ENCODE measurements around the gene CA5A. TPM values are rescaled to one million over a fixed set of nuclear protein-coding genes. Genes with fewer than 3 reads are reported as not detected.

CA5A gene
- total and polyA plus RNA-seq, 9 of the 15 experiments (the other 6 are each of a cell fraction or from before 2014, with no cell fraction given), result not detected

DNA sequence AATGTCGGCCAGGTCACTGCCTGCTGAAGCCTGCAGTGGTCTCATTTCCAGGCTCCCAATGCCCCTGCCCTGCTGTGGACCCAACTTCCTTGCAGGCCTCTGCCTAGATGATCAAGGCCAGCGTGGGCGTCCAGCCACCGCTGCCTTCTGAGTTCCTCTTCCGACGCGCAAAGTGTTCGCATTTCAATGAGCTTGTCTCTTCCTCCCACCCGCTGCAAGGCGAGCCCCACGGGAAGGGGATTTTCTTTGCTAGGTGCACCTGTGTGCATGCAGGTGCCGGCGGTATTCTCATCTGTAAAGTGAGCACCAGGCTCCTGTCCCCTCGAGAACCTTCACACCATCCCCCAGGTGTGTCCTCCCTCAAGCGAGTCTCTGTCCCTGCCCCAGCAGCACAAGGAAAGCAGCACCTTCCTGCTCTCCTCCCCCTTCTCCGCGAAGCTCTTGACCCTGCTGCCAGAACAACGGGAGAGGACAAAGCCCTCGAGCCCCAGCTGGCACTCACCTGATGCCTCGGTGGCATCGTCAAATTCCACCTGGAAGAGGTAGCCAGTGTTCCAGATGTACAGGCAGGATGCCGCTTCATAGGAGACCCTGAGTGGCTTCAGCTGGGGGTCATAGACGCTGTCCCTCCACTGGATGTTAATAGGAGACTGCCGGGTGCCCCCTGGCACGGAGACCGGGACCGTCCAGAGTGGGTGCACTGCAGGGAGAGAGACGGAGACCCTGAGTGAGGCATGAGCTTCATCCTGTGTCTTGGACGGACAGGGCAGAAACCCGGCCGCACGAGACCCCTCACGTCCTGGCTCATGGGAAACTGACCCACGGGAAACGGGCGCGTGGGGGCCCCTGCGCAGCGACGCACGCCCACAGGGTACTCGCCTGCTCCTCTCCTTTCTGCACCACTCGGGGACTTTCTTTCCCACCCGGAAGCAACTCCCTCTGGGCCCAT lies 9.8 kb downstream of the CA5A start:
- FAIRE-seq, result no peak
- H2AFZ ChIP-seq (ENCODE audit: low read depth, low read length), result no peak overlapping the region
- no peak overlapping the region for H3K27ac ChIP-seq (ENCODE audit: extremely low read depth, low read depth, low read length)
- H3K9ac ChIP-seq (ENCODE audit: insufficient read depth in 1 of 2, low read depth in 2 of 2, low read length in 2 of 2), result no peak overlapping the region
- ChIA-PET CTCF (ENCODE audit: low intra/inter-chr PET ratio) (no interaction called here), POLR2A (no interaction called here)
- DNase-seq (ENCODE audit: extremely low read depth in 1 of 4, low spot score in 3 of 4), result no peak
- ATAC-seq, result no peak
- peaks cover 2% of the 10 kb centered on the region; the same call in 1 of the 2 replicates for H4K20me1 ChIP-seq (replicated peaks; ENCODE audit: control insufficient read depth, insufficient read depth, low read length)
- peaks cover 33 to 70% of the 10 kb centered on the region in 2 experiments for H3K27me3 ChIP-seq (ENCODE audit: control insufficient read depth in 2 of 2, insufficient read depth in 2 of 2, low read length in 2 of 2)
- WGBS (ENCODE audit: insufficient coverage, low coverage, missing lambda C conversion rate), result 6% methylated on average over 41 of the region's 44 CpGs
- H3K4me2 ChIP-seq (ENCODE audit: insufficient read depth, low read length), result no peak overlapping the region
- intact Hi-C loops (cut with micrococcal nuclease), result no loop called here
- peaks cover 0 to 10% of the 10 kb centered on the region in 2 experiments; a peak in 3 of 5 replicates for H3K4me1 ChIP-seq (replicated peaks in 1 of 2; ENCODE audit: control insufficient read depth in 2 of 2, insufficient read depth in 2 of 2, low read length in 2 of 2)
- H3K9me3 ChIP-seq (replicated peaks; ENCODE audit: control insufficient read depth, insufficient read depth, low read depth, low read length), result no peaks in the 10 kb centered on the region
- H3K36me3 ChIP-seq (ENCODE audit: control insufficient read depth, insufficient read depth, low read length), result no peaks in the 10 kb centered on the region
- no TSS peak for BruUV-seq (replicated peaks)
- H3K9me1 ChIP-seq (ENCODE audit: control insufficient read depth, insufficient read depth, low read length), result no peaks in the 10 kb centered on the region
- no peak overlapping the region for H3K4me3 ChIP-seq
- no peaks in the 10 kb centered on the region for H3K79me2 ChIP-seq (ENCODE audit: control insufficient read depth, insufficient read depth, low read length)
- TF ChIP-seq EGR1 (conservative IDR thresholded peaks at IDR 0.05) (peak; percentile 67), NCOA6 (IDR thresholded peaks at IDR 0.05) (no peak), SPI1 (IDR thresholded peaks at IDR 0.05; ENCODE audit: borderline replicate concordance, low read depth, low read length) (0 out of 2 replicates have a peak, but pooled peaks have one; percentile 12), NFRKB (IDR thresholded peaks at IDR 0.05; ENCODE audit: low read depth) (no peak)
- in situ Hi-C loops (cut with MboI), result no loop called here

Data from K562 (cell line).